GM12878 (cell line): ENCODE results near the gene PCYOX1L. TPM values are rescaled to one million over a fixed set of nuclear protein-coding genes. Genes with fewer than 3 reads are reported as not detected.

Source experiments
- ATAC-seq: fragments of 200-7000 bp; cut with Tn5 transposase; 3 replicates; pipeline ENCODE4 v1.9.1; 2020; ENCODE audit warnings: mild to moderate bottlenecking, moderate library complexity
- BruUV-seq: library from RNA; stranded (reverse); fragments of 400-500 nt; replicated peaks from 2 replicates; lab custom pipeline; 2021; lab: Mats Ljungman, UMichigan
- CTCF ChIA-PET: fragments of 300-600 bp; sonication (Branson Sonifier 250); formaldehyde crosslinking; extraction: SDS; loops from one replicate; lab custom pipeline; 2021; ENCODE audit warnings: inconsistent platforms; lab: Yijun Ruan, JAX
- POLR2A ChIA-PET: fragments of 350-600 bp; formaldehyde crosslinking; extraction: SDS; loops from one replicate; lab custom pipeline; 2021; ENCODE audit warnings: inconsistent platforms; lab: Charles Lee
- RAD21 ChIA-PET: fragments of 300-600 bp; sonication (Branson Sonifier 250); formaldehyde crosslinking; loops from one replicate; lab custom pipeline; 2023; ENCODE audit warnings: antibody characterized with exemption; ENCODE audit not compliant: unreplicated experiment; lab: Charles Lee
- SMC1A ChIA-PET: fragments of 300-600 bp; sonication (Branson Sonifier 250); formaldehyde crosslinking; loops from one replicate; lab custom pipeline; 2023; ENCODE audit not compliant: unreplicated experiment, uncharacterized antibody; lab: Charles Lee
- DNase-seq: peaks from one replicate; pipeline ENCODE4 v3.0.0-alpha.2; 2011; ENCODE audit warnings: low read depth, low spot score
- FAIRE-seq: peaks from 3 replicates; lab custom pipeline; 2011; peaks lifted over from hg19 to GRCh38; lab: Jason Lieb, UNC
- H2AFZ ChIP-seq: 2 replicates; pipeline ENCODE4 v1.6.0; 2011; ENCODE audit warnings: low read depth, low read length, control low read depth; ENCODE audit not compliant: control insufficient read depth
- H3K27ac ChIP-seq: 2 replicates; pipeline ENCODE4 v1.5.1; 2011; ENCODE audit warnings: control low read depth; ENCODE audit not compliant: control insufficient read depth, insufficient read depth
- H3K27me3 ChIP-seq, 2 experiments: replicated peaks in 1 of 2; 2 replicates each; pipeline versions ENCODE4 v1.6.0 to v1.6.1; 2011; ENCODE audit warnings: low read length in 1 of 2; ENCODE audit not compliant: control insufficient read depth in 2 of 2, insufficient read depth in 2 of 2
- H3K36me3 ChIP-seq, 2 experiments: 2 replicates each; pipeline ENCODE4 v1.5.1; 2011; ENCODE audit warnings: low read length in 1 of 2; ENCODE audit not compliant: control insufficient read depth in 2 of 2, insufficient read depth in 2 of 2
- H3K4me1 ChIP-seq: 2 replicates; pipeline ENCODE4 v1.6.1; 2011; ENCODE audit warnings: mild to moderate bottlenecking, low read length, moderate library complexity, mixed read lengths; ENCODE audit not compliant: control insufficient read depth, insufficient read depth
- H3K4me2 ChIP-seq: 2 replicates; pipeline ENCODE4 v1.6.0; 2011; ENCODE audit warnings: control low read depth; ENCODE audit not compliant: control insufficient read depth, insufficient read depth
- H3K4me3 ChIP-seq: fragments of 200-600 bp; sonication (generic); 2 replicates; pipeline ENCODE4 v1.5.1; 2016
- H3K79me2 ChIP-seq: 2 replicates; pipeline ENCODE4 v1.6.0; 2011; ENCODE audit warnings: low read length; ENCODE audit not compliant: control insufficient read depth, insufficient read depth
- H3K9ac ChIP-seq: 2 replicates; pipeline ENCODE4 v1.8.0; 2011; ENCODE audit warnings: low read length, control low read depth, mixed read lengths; ENCODE audit not compliant: control insufficient read depth, insufficient read depth
- H3K9me3 ChIP-seq: replicated peaks from 3 replicates; pipeline ENCODE4 v1.5.1; 2011; ENCODE audit warnings: mild to moderate bottlenecking, low read length; ENCODE audit not compliant: control insufficient read depth, insufficient read depth
- H4K20me1 ChIP-seq: 2 replicates; pipeline ENCODE4 v1.6.0; 2011; ENCODE audit not compliant: control insufficient read depth, insufficient read depth
- BRCA1 ChIP-seq: IDR thresholded peaks from 2 replicates; pipeline ENCODE4 v1.6.1; 2011; ENCODE audit warnings: low read depth, low read length, improper control_type of control experiment
- CHD1 ChIP-seq: IDR thresholded peaks from 2 replicates; pipeline ENCODE4 v1.6.1; 2012; ENCODE audit warnings: low read depth, low read length, improper control_type of control experiment
- E4F1 ChIP-seq: fragments of 450-650 bp; IDR thresholded peaks from 2 replicates; pipeline ENCODE4 v1.6.1; 2018; ENCODE audit warnings: borderline replicate concordance, mild to moderate bottlenecking; ENCODE audit not compliant: partially characterized antibody
- FOXK2 ChIP-seq: fragments of 450-650 bp; IDR thresholded peaks from 2 replicates; pipeline ENCODE4 v1.6.1; 2017; ENCODE audit warnings: mild to moderate bottlenecking, moderate library complexity
- FOXM1 ChIP-seq: IDR thresholded peaks from 2 replicates; pipeline ENCODE4 v1.6.1; 2012; ENCODE audit warnings: low read depth, mild to moderate bottlenecking, inconsistent platforms, low read length, moderate library complexity
- HDAC2 ChIP-seq: fragments of 200-600 bp; sonication (generic); IDR thresholded peaks from 2 replicates; pipeline ENCODE4 v1.6.1; 2017
- KDM1A ChIP-seq: fragments of 200-600 bp; sonication (generic); IDR thresholded peaks from 2 replicates; pipeline ENCODE4 v1.6.1; 2016; ENCODE audit warnings: borderline replicate concordance
- KLF5 ChIP-seq: fragments of 450-650 bp; IDR thresholded peaks from 2 replicates; pipeline ENCODE4 v1.6.1; 2014; ENCODE audit warnings: mild to moderate bottlenecking; ENCODE audit not compliant: partially characterized antibody
- MYB ChIP-seq: fragments of 150-350 bp; IDR thresholded peaks from 2 replicates; pipeline ENCODE4 v1.6.1; 2014; ENCODE audit warnings: mild to moderate bottlenecking, low read depth, low read length, borderline replicate concordance
- NR2C1 ChIP-seq: fragments of 450-650 bp; IDR thresholded peaks from 2 replicates; pipeline ENCODE4 v1.6.1; 2017; ENCODE audit warnings: antibody characterized with exemption, mild to moderate bottlenecking, moderate library complexity
- PAX8 ChIP-seq: fragments of 450-650 bp; IDR thresholded peaks from 2 replicates; pipeline ENCODE4 v1.6.1; 2017; ENCODE audit warnings: mild to moderate bottlenecking, moderate library complexity
- POLR2AphosphoS2 ChIP-seq: IDR thresholded peaks from 2 replicates; pipeline ENCODE4 v1.6.1; 2011; ENCODE audit warnings: low read depth, mild to moderate bottlenecking, low read length, improper control_type of control experiment, moderate library complexity
- RELA ChIP-seq: fragments of 450-650 bp; IDR thresholded peaks from 2 replicates; pipeline ENCODE4 v1.8.0; 2014; ENCODE audit warnings: borderline replicate concordance; ENCODE audit not compliant: partially characterized antibody
- SIN3A ChIP-seq: IDR thresholded peaks from 2 replicates; pipeline ENCODE4 v1.6.1; 2012; ENCODE audit warnings: low read depth, low read length, improper control_type of control experiment
- ZNF274 ChIP-seq: IDR thresholded peaks from one replicate; pipeline ENCODE4 v1.8.0; 2011; ENCODE audit not compliant: insufficient read length, insufficient read depth
- ZNF622 ChIP-seq: fragments of 450-650 bp; IDR thresholded peaks from 2 replicates; pipeline ENCODE4 v1.6.1; 2017; ENCODE audit warnings: mild to moderate bottlenecking, inconsistent platforms
- WGBS: methylation state at CpG from one replicate; pipeline ENCODE4 v1.1.6; 2016; ENCODE audit warnings: low lambda C conversion rate; ENCODE audit not compliant: insufficient replicate concordance, insufficient coverage; ENCODE audit errors: missing lambda C conversion rate; 5-methylcytosine and 5-hydroxymethylcytosine counted together
- in situ Hi-C: fragments of 300-500 bp; cut with MboI; formaldehyde crosslinking; loops from 9 replicates; pipeline ENCODE4 v1.14.3; 2018; ENCODE audit warnings: mixed read lengths
- intact Hi-C: fragments of 100-400 bp; cut with micrococcal nuclease; formaldehyde crosslinking; loops from one replicate; pipeline ENCODE4 v1.14.2; 2022; ENCODE audit not compliant: unreplicated experiment
- polyA plus RNA-seq, 11 experiments: library from polyadenylated mRNA; depleted of rRNA in 4 of 11; unstranded in 6 of 11; stranded (reverse) in 5 of 11; fragments of >200 nt; fragmentation: Nextera tagmentation in 4 of 11; fragmentation: Illumina TruSeq in 1 of 11; extraction: Ambion mirVana in 4 of 11; extraction: Trizol in 1 of 11; gene quantifications; 1 replicate in 1 of 11; 2 replicates in 10 of 11; pipeline versions ENCODE4 v1.2.1 to v1.2.3, GENCODE V29; 2011 to 2016; ENCODE audit warnings: inconsistent platforms in 2 of 11, missing spikeins in 2 of 11, low read depth in 1 of 11
- total RNA-seq, 4 experiments: library from RNA; depleted of rRNA in 3 of 4; stranded (reverse); fragments of >200 nt in 3 of 4; fragmentation: Illumina TruSeq in 1 of 4; extraction: Trizol in 1 of 4; gene quantifications; 2 replicates each; pipeline versions ENCODE4 v1.2.1 to v1.2.3, GENCODE V29; 2013 to 2021
- TF ChIP-seq, protein P1 (sequence below): fragments of 450-650 bp; IDR thresholded peaks from 2 replicates; pipeline ENCODE4 v1.6.1; 2017; ENCODE audit warnings: borderline replicate concordance

PCYOX1L gene
- total and polyA plus RNA-seq, 10 of the 15 experiments (the other 5 are each of a cell fraction or from before 2014, with no cell fraction given): 2.9 to 17.0 (median 12.9) TPM

DNA sequence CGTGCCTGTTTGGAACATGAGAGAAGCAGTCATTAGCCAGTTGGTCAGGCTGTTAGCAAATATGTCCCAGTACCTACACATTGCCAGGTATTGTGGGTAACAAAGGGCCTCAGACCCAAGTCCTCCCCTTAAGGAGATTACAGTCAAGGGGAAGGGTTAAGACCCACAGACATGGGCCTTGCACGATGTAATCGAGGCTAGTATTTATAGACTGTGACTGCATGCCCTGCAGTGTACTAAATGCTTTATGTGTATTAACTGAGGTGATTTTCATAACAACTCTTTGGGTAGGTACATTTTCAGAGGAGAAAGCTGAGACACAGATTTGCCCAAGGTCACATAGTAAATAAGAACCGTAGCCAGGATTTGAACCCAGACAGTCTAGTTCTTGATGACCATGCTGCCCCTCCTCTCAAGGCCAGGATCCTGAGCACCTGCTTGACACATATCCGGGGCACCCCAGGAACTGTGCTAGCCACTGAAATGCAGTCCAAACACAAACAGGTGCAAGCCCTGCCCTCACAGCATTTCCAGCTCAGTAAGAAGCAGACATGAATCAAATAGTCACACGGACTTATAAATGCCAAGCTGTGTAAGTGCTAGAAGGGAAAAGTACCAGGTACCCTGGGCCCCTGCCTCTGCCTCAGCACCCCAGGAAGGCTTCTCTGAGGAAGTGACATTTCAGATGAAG, 44.5 kb upstream of the PCYOX1L start:
- TF ChIP-seq SIN3A (no peak), E4F1 (no peak), MYB (no peak), POLR2AphosphoS2 (no peak), NR2C1 (no peak), KDM1A (no peak), HDAC2 (no peak), FOXM1 (no peak), FOXK2 (no peak), BRCA1 (no peak), RELA (no peak), PAX8 (no peak), KLF5 (no peak), CHD1 (no peak), ZNF622 (no peak), ZNF274 (no peak)
- TF ChIP-seq, protein P1, sequence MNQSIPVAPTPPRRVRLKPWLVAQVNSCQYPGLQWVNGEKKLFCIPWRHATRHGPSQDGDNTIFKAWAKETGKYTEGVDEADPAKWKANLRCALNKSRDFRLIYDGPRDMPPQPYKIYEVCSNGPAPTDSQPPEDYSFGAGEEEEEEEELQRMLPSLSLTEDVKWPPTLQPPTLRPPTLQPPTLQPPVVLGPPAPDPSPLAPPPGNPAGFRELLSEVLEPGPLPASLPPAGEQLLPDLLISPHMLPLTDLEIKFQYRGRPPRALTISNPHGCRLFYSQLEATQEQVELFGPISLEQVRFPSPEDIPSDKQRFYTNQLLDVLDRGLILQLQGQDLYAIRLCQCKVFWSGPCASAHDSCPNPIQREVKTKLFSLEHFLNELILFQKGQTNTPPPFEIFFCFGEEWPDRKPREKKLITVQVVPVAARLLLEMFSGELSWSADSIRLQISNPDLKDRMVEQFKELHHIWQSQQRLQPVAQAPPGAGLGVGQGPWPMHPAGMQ: no peak
- no peaks in the 10 kb centered on the region for H4K20me1 ChIP-seq
- FAIRE-seq: no peak
- no peaks in the 10 kb centered on the region; a peak in 1 of 4 replicates for H3K27me3 ChIP-seq
- no peak for ATAC-seq
- intact Hi-C loops: no loop called here
- H3K9me3 ChIP-seq: no peaks in the 10 kb centered on the region
- WGBS: 53% methylated on average over 5 of the region's 6 CpGs
- RAD21 ChIA-PET: no interaction called here
- H3K79me2 ChIP-seq: no peaks in the 10 kb centered on the region
- H3K36me3 ChIP-seq: no peaks in the 10 kb centered on the region
- H3K9ac ChIP-seq: no peak overlapping the region
- H3K4me2 ChIP-seq: no peak overlapping the region
- H3K27ac ChIP-seq: no peak overlapping the region
- no peaks in the 10 kb centered on the region for H3K4me1 ChIP-seq
- SMC1A ChIA-PET: interaction anchor here (1.1 kb wide), 1 partner anchor 11 kb away, joined by 7 read pairs; no protein-coding TSS in a partner anchor
- no peak for DNase-seq
- in situ Hi-C loops: no loop called here
- CTCF ChIA-PET: interaction anchor here (0.6 to 2.7 kb wide), 4 partner anchors 57 to 1349 kb away, joined by 3 to 11 read pairs (median 3); no protein-coding TSS in a partner anchor
- POLR2A ChIA-PET: interaction anchor here (0.6 to 0.7 kb wide), 2 partner anchors 60 to 119 kb away, joined by 3 read pairs; no protein-coding TSS in a partner anchor
- BruUV-seq: no TSS peak
- no peak overlapping the region for H3K4me3 ChIP-seq
- H2AFZ ChIP-seq: no peak overlapping the region
